Suprapubic skin (tissue), 4 donors: ENCODE results near the gene EEPD1. TPM values are rescaled to one million over a fixed set of nuclear protein-coding genes. Genes with fewer than 3 reads are reported as not detected.

ENCODE experiments used
- DNase-seq, 2 donors: peaks; one replicate each; pipeline ENCODE4 v3.0.0-alpha.2; 2019; ENCODE audit warnings: low spot score in 2 of 2
- H3K27ac ChIP-seq: fragments of 200-600 bp; sonication (generic); one replicate; pipeline ENCODE4 v1.5.1; 2019
- H3K27me3 ChIP-seq: fragments of 200-600 bp; sonication (generic); one replicate; pipeline ENCODE4 v1.5.1; 2019
- H3K36me3 ChIP-seq: fragments of 200-600 bp; sonication (generic); one replicate; pipeline ENCODE4 v1.5.1; 2019
- H3K4me1 ChIP-seq: fragments of 200-600 bp; sonication (generic); one replicate; pipeline ENCODE4 v1.5.1; 2019
- H3K4me3 ChIP-seq: fragments of 200-600 bp; sonication (generic); one replicate; pipeline ENCODE4 v1.5.1; 2019; ENCODE audit warnings: mild to moderate bottlenecking
- H3K9me3 ChIP-seq: fragments of 200-600 bp; sonication (generic); one replicate; pipeline ENCODE4 v1.5.1; 2019
- CTCF ChIP-seq, 2 donors: fragments of 200-600 bp in 1 of 2; fragments of 450-650 bp in 1 of 2; sonication (generic) in 1 of 2; IDR thresholded peaks; one replicate each; pipeline ENCODE4 v1.5.1; 2016 to 2019; ENCODE audit warnings: antibody characterized with exemption in 2 of 2, mild to moderate bottlenecking in 1 of 2, moderate library complexity in 1 of 2
- EP300 ChIP-seq: sonication (generic); formaldehyde crosslinking; IDR thresholded peaks from one replicate; pipeline ENCODE4 v1.6.1; 2017; ENCODE audit warnings: antibody characterized with exemption
- POLR2A ChIP-seq, 2 donors: fragments of 450-650 bp; IDR thresholded peaks; one replicate each; pipeline ENCODE4 v1.6.1; 2017; ENCODE audit warnings: antibody characterized with exemption in 2 of 2, mild to moderate bottlenecking in 2 of 2, moderate library complexity in 2 of 2
- POLR2AphosphoS5 ChIP-seq, 3 donors: sonication (generic); formaldehyde crosslinking; IDR thresholded peaks; one replicate each; pipeline ENCODE4 v1.6.1; 2017; ENCODE audit warnings: antibody characterized with exemption in 3 of 3
- WGBS: methylation state at CpG from one replicate; pipeline ENCODE4 v1.1.5; 2018; 5-methylcytosine and 5-hydroxymethylcytosine counted together
- total RNA-seq, 4 donors: library from RNA; depleted of rRNA; stranded (reverse); fragments of >200 nt; gene quantifications; one replicate each; pipeline ENCODE4 v1.1.0, GENCODE V29; 2016

Gene EEPD1
- total RNA-seq, 4 donors from 2014 or later = 11.7 to 18.2 (median 16.1) TPM

DNA sequence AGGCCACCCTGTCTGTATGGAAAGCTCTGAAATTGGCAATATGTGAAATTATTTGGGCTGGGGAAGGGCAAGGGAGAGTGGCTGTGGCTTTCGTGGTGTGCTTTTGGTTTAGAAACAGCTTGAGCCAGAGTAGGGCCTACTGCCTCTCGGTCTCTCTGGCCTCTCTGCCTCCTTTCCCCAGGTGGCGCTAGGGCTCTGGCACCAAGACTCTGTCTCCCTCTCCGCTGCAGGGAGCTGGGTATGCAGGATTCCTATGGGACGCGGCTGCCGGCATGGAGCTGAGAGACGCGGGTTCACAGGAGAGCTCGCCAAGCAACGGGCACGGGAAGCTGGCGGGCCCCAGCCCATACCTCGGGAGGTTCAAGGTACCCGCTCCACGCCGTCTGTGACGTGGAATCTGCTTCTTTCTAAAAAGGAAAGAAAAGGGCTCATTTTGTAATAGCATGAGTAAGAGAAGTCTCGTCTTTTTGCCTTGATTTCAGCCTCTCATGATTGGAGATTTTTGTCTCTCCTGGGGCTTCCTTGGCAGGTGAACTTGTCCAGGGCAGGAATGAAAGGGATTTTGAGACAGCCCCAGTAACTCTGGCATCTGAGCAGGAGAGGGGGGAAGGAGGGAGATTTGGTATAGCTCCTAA, 131.5 kb downstream of the EEPD1 start:
- Histone ChIP-seq H3K27ac (no peak overlapping the region), H3K9me3 (no peaks in the 10 kb centered on the region), H3K27me3 (no peaks in the 10 kb centered on the region), H3K36me3 (no peaks in the 10 kb centered on the region), H3K4me1 (peaks cover 34% of the 10 kb centered on the region), H3K4me3 (no peak overlapping the region)
- TF ChIP-seq POLR2A (IDR thresholded peaks at IDR 0.05) = no peak
- TF ChIP-seq POLR2AphosphoS5 (IDR thresholded peaks at IDR 0.05) = no peak
- no peak for TF ChIP-seq CTCF (IDR thresholded peaks at IDR 0.05)
- no peak for TF ChIP-seq EP300
- peak in 1 of 2 donors; percentile 71 for DNase-seq
- 98% methylated on average over 19 of the region's 19 CpGs for WGBS

- Histone ChIP-seq H3K4me1 (peaks cover 29% of the 10 kb centered on the region), H3K27me3 (no peaks in the 10 kb centered on the region), H3K9me3 (no peaks in the 10 kb centered on the region), H3K27ac (no peak overlapping the region), H3K4me3 (no peak overlapping the region), H3K36me3 (no peaks in the 10 kb centered on the region)
- DNase-seq = peak in 1 of 2 donors; percentile 53
- no peak for TF ChIP-seq POLR2A (IDR thresholded peaks at IDR 0.05)
- no peak for TF ChIP-seq CTCF (IDR thresholded peaks at IDR 0.05)
- TF ChIP-seq EP300 = no peak
- TF ChIP-seq POLR2AphosphoS5 (IDR thresholded peaks at IDR 0.05) = no peak
- WGBS = 80% methylated on average over 4 of the region's 9 CpGs
Observed at GRCh38 chr7:36285276-36285675, 132.2 kb downstream of the EEPD1 start.

GRCh38 chr7:36286226-36286625, 133.2 kb downstream of the EEPD1 start:
- 78% methylated on average over 2 of the region's 2 CpGs for WGBS
- Histone ChIP-seq H3K27me3 (no peaks in the 10 kb centered on the region), H3K36me3 (no peaks in the 10 kb centered on the region), H3K9me3 (no peaks in the 10 kb centered on the region), H3K4me1 (peaks cover 24% of the 10 kb centered on the region), H3K27ac (no peak overlapping the region), H3K4me3 (no peak overlapping the region)
- TF ChIP-seq POLR2AphosphoS5 (IDR thresholded peaks at IDR 0.05) (no peak), EP300 (no peak), CTCF (IDR thresholded peaks at IDR 0.05) (no peak), POLR2A (IDR thresholded peaks at IDR 0.05) (no peak)
- DNase-seq = peak in 1 of 2 donors; percentile 42

DNA sequence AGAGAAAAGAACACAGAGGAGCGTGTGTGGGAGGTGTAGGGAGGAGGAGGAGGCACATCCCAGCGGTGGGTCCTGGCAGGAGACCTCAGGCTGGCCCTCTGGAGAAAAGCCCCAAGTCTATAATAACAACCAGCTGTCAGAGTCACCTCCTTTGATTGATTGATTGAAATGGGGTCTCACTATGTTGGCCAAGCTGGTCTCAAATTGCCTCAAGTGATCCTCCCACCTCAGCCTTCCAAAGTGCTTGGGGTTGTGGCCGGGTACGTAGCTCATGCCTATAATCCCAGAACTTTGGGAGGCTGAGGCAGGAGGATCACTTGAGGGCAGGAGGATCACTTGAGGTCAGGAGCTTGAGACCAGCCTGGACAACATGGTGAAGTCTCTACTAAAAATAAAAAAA, 133.6 kb downstream of the EEPD1 start:
- 86% methylated on average over 4 of the region's 4 CpGs for WGBS
- Histone ChIP-seq H3K36me3 (no peaks in the 10 kb centered on the region), H3K27ac (no peak overlapping the region), H3K27me3 (no peaks in the 10 kb centered on the region), H3K4me1 (peaks cover 24% of the 10 kb centered on the region), H3K9me3 (no peaks in the 10 kb centered on the region), H3K4me3 (no peak overlapping the region)
- no peak for DNase-seq
- TF ChIP-seq CTCF (IDR thresholded peaks at IDR 0.05) (no peak), POLR2A (IDR thresholded peaks at IDR 0.05) (no peak), POLR2AphosphoS5 (IDR thresholded peaks at IDR 0.05) (no peak), EP300 (no peak)

DNA sequence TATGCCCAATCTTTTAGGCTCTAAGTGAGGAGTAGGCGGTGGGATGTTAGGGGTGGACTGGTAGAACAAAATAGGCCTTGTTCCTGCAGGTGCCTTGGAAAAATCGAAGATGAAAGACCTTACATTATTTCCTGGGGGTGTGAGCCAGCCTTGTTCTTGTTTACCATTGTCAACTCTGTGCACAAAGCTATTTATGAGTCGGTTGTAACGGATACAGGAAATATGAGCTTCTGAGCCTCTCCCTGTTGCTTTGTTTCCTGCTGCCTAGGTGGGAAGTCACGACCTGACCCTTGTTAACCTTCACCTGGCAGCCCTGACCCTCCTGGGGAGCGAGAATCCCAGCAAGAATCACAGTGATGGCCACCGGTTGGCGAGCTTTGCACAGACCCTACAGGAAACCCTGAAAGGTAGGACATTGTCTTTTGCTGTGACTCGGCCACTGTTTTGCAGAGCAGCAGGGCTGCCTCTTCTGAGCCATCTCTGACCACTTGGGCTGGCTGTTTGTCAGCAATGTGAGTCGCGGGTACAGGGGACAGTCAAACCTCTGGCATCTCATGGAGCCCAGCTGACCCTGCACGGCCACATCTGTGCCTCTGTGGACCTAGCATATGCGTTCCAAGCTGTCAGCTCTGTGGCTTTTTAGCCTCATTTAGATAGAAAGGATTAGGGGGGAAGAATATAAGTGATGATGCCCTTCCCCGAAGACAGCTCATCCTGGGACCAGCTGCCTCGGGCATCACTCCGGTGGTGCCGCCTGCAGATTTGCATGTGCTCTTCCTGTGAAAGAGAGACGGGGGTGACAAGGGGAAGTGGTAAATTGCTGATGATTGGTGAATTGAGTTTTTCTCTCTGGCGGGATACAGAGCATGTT, 134.6 kb downstream of the EEPD1 start:
- H3K4me3 ChIP-seq = no peak overlapping the region
- WGBS = 65% methylated on average over 16 of the region's 19 CpGs
- no peak overlapping the region for H3K27ac ChIP-seq
- H3K27me3 ChIP-seq = no peaks in the 10 kb centered on the region
- no peak for DNase-seq
- H3K36me3 ChIP-seq = no peaks in the 10 kb centered on the region
- H3K4me1 ChIP-seq = peaks cover 29% of the 10 kb centered on the region
- H3K9me3 ChIP-seq = no peaks in the 10 kb centered on the region
- TF ChIP-seq POLR2AphosphoS5 (IDR thresholded peaks at IDR 0.05) = no peak
- no peak for TF ChIP-seq EP300
- no peak for TF ChIP-seq POLR2A (IDR thresholded peaks at IDR 0.05)
- TF ChIP-seq CTCF (IDR thresholded peaks at IDR 0.05) = no peak
